Neural progenitor cell (in vitro differentiated cells): ENCODE data around the gene HSDL2.

Experiments used
- EZH2 ChIP-seq: fragments of 200-600 bp; sonication (generic); IDR thresholded peaks from 2 replicates; pipeline ENCODE4 v1.6.1; 2017; ENCODE audit warnings: antibody characterized with exemption, mild to moderate bottlenecking, moderate library complexity
- TF ChIP-seq, protein P1 (sequence below): fragments of 200-600 bp; sonication (generic); IDR thresholded peaks from 2 replicates; pipeline ENCODE4 v1.5.1; 2017; ENCODE audit warnings: antibody characterized with exemption, mild to moderate bottlenecking

GRCh38 chr9:112377087-112377486 lies 2.8 kb upstream of the HSDL2 start:
- TF ChIP-seq, protein P1, sequence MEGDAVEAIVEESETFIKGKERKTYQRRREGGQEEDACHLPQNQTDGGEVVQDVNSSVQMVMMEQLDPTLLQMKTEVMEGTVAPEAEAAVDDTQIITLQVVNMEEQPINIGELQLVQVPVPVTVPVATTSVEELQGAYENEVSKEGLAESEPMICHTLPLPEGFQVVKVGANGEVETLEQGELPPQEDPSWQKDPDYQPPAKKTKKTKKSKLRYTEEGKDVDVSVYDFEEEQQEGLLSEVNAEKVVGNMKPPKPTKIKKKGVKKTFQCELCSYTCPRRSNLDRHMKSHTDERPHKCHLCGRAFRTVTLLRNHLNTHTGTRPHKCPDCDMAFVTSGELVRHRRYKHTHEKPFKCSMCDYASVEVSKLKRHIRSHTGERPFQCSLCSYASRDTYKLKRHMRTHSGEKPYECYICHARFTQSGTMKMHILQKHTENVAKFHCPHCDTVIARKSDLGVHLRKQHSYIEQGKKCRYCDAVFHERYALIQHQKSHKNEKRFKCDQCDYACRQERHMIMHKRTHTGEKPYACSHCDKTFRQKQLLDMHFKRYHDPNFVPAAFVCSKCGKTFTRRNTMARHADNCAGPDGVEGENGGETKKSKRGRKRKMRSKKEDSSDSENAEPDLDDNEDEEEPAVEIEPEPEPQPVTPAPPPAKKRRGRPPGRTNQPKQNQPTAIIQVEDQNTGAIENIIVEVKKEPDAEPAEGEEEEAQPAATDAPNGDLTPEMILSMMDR, result no peak
- no peak for TF ChIP-seq EZH2
